Glomerular endothelial cell (primary cell): ENCODE measurements around the gene SULT1E1. TPM values are rescaled to one million over a fixed set of nuclear protein-coding genes. Genes with fewer than 3 reads are reported as not detected.
"Not testable (repeated sequence)": the region's sequence is repeated elsewhere in the genome, so short reads cannot be mapped to it uniquely, and the experiment has no call there.

Experiments used
- DNase-seq: peaks from one replicate; pipeline ENCODE4 v3.0.0-alpha.2; 2011; ENCODE audit warnings: low read depth, low spot score; ENCODE audit errors: extremely low read depth
- total RNA-seq: library from RNA; depleted of rRNA; stranded (reverse); fragments of >200 nt; gene quantifications from 2 replicates; pipeline ENCODE4 v1.2.3, GENCODE V29; 2015

SULT1E1 gene
- total RNA-seq, 1 donor from 2014 or later = not detected

GRCh38 chr4:69848028-69848427, 11.9 kb downstream of the SULT1E1 start:
- no peak for DNase-seq

GRCh38 chr4:69843932-69844331, 16.0 kb downstream of the SULT1E1 start:
- DNase-seq = no peak

- DNase-seq = no peak
Observed at GRCh38 chr4:69843301-69843700, 16.6 kb downstream of the SULT1E1 start.

- no peak for DNase-seq
Observed at GRCh38 chr4:69838977-69839376, 21.0 kb downstream of the SULT1E1 start.

GRCh38 chr4:69836287-69836686, 23.7 kb downstream of the SULT1E1 start:
- no peak for DNase-seq

GRCh38 chr4:69835766-69836165, 24.2 kb downstream of the SULT1E1 start:
- no peak for DNase-seq

- no peak for DNase-seq
Observed at GRCh38 chr4:69833251-69833650, 26.7 kb downstream of the SULT1E1 start.

- DNase-seq = no peak
Observed at GRCh38 chr4:69832326-69833030, 27.5 kb downstream of the SULT1E1 start.

- no peak for DNase-seq
Observed at GRCh38 chr4:69831646-69832325, 28.2 kb downstream of the SULT1E1 start.

- DNase-seq = no peak
Observed at GRCh38 chr4:69831270-69831627, 28.7 kb downstream of the SULT1E1 start.

GRCh38 chr4:69830560-69831269, 29.2 kb downstream of the SULT1E1 start:
- DNase-seq = no peak

- DNase-seq = no peak
Observed at GRCh38 chr4:69830192-69830559, 29.8 kb downstream of the SULT1E1 start.

DNA sequence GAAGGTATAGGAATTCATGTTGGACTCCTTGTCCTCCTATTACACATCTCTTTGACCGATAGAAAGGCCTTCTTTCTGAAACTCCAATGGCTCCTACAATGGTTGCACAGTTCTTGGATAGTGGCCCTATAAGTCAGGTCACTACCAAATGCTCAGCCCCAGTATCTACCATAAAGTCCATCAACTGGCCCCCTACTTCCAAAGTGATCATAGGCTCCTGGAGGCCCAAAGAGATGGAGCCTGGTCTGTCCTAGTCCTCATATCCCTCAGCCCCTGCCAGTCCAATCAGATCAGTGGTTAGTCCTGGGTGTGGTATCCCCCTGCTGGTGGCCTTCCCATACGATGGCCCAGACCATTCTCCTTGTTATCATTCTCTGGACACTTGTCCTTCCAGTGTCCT, 30.3 kb downstream of the SULT1E1 start:
- DNase-seq = no peak

GRCh38 chr4:69828828-69829227, 31.1 kb downstream of the SULT1E1 start:
- DNase-seq = no peak

DNA sequence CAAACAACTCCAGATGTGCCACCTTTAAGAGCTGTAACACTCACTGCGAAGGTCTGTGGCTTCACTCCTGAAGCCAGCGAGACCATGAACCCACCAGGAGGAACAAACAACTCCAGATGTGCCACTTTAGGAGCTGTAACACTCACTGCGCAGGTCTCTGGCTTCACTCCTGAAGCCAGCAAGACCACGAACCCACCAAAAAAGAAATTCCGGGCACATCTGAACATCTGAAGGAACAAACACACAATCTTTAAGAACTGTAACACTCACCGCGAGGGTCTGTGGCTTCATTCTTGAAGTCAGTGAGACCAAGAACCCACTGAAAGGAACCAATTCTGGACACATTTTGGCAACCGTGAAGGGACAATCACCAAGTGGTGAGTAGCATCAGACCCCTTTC, 34.9 kb downstream of the SULT1E1 start:
- DNase-seq = not testable (repeated sequence)

DNA sequence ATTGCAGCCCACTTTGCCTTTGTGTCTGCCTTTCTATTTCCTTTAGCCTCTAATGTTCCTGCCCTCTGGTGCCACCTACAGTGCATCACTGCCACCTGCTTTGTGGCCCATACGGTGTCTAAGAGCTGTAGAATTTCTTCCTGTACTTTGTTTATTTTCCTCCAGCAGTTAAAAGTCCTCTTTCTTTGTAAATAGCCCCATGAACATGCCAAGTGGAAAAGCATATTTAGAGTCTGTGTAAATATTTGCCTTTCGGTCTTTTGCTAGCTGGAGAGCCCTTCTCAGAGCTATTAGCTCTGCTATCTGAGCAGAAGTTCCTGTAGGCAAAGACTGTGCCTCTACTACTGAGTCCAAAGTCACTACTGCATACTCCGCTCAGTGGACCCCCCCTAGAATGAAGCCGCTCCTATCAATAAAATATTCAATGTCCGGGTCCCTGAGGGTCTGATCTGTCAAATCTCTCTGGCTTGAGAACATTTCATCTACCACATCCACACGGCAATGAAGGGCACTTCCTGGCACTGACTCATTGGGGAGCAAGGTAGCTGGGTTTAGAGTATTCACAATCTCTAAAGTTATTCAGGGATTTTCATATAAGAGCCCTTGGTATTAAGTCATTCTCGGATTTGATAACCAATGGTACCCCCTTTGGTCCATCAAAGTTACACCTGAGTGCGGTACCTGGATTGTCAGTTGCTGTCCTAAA, 36.3 kb downstream of the SULT1E1 start:
- DNase-seq = peak; percentile 58

GRCh38 chr4:69823048-69823447, 36.9 kb downstream of the SULT1E1 start:
- DNase-seq = no peak

DNA sequence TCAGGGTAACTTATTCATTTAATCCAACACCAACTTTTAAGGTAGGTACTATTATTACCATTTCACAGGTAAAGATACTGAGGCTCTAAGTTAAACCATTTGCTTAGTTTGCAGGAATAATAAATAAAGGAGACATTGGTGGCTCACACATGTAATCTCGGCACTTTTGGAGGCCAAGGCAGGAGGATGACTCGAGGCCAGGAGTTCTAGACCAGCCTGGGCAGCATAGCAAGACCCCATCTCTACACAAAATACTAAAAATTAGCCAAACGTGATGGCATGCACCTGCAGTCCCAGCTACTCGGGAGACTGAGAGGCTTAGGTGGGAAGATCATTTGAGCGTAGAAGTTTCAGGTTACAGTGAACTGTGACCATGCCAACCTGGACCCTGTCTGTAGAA, 37.7 kb downstream of the SULT1E1 start:
- DNase-seq = no peak

- no peak for DNase-seq
Observed at GRCh38 chr4:69818060-69818639, 41.8 kb downstream of the SULT1E1 start.

GRCh38 chr4:69816236-69816635, 43.7 kb downstream of the SULT1E1 start:
- DNase-seq = no peak

GRCh38 chr4:69813628-69814027, 46.3 kb downstream of the SULT1E1 start:
- no peak for DNase-seq
